GM19328 (cell line): ENCODE results near the gene DNTT.
"Not testable (repeated sequence)": the region's sequence is repeated elsewhere in the genome, so short reads cannot be mapped to it uniquely, and the experiment has no call there.

Experiments used
- ATAC-seq: cut with Tn5 transposase; IDR thresholded peaks from one replicate; pipeline ENCODE4 v1.9.1; 2021; ENCODE audit warnings: mild to moderate bottlenecking, moderate library complexity; ENCODE audit not compliant: unreplicated experiment

DNTT gene

GRCh38 chr10:96305019-96305418 lies 785 bp downstream of the DNTT start:
- no peak for ATAC-seq

GRCh38 chr10:96306516-96306915 lies 2.3 kb downstream of the DNTT start:
- ATAC-seq, result no peak

- not testable (repeated sequence) for ATAC-seq
Measured at GRCh38 chr10:96308854-96309253, 4.6 kb downstream of the DNTT start.

- no peak for ATAC-seq
Measured at GRCh38 chr10:96309628-96310320, 5.5 kb downstream of the DNTT start.

GRCh38 chr10:96310321-96310669 lies 6.1 kb downstream of the DNTT start:
- no peak for ATAC-seq

GRCh38 chr10:96311180-96311715 lies 7.0 kb downstream of the DNTT start:
- no peak for ATAC-seq

GRCh38 chr10:96313344-96313743 lies 9.1 kb downstream of the DNTT start:
- no peak for ATAC-seq

- ATAC-seq, result no peak
Measured at GRCh38 chr10:96317067-96317833, 13.0 kb downstream of the DNTT start.

GRCh38 chr10:96319754-96320474 lies 15.7 kb downstream of the DNTT start:
- no peak for ATAC-seq

GRCh38 chr10:96321822-96322221 lies 17.6 kb downstream of the DNTT start:
- no peak for ATAC-seq

- ATAC-seq, result no peak
Measured at GRCh38 chr10:96322275-96322674, 18.0 kb downstream of the DNTT start.

- ATAC-seq, result no peak
Measured at GRCh38 chr10:96324447-96324846, 20.2 kb downstream of the DNTT start.

- peak; percentile 87 for ATAC-seq
Measured at GRCh38 chr10:96325719-96326373, 21.6 kb downstream of the DNTT start.

- ATAC-seq, result no peak
Measured at GRCh38 chr10:96327462-96327861, 23.2 kb downstream of the DNTT start.

GRCh38 chr10:96333101-96333500 lies 28.9 kb downstream of the DNTT start:
- ATAC-seq, result no peak

- no peak for ATAC-seq
Measured at GRCh38 chr10:96334616-96335526, 30.6 kb downstream of the DNTT start.

GRCh38 chr10:96337106-96337505 lies 32.9 kb downstream of the DNTT start:
- ATAC-seq, result no peak

GRCh38 chr10:96338279-96338925 lies 34.2 kb downstream of the DNTT start:
- no peak for ATAC-seq

GRCh38 chr10:96339383-96339782 lies 35.1 kb downstream of the DNTT start:
- ATAC-seq, result no peak
